GM12878 (cell line): ENCODE results near the gene MNT. TPM values are rescaled to one million over a fixed set of nuclear protein-coding genes. Genes with fewer than 3 reads are reported as not detected.
A peak's percentile ranks its signal among the peaks of the same experiment; 100 is the strongest.

Experiments used
- ATAC-seq: fragments of 200-7000 bp; cut with Tn5 transposase; 3 replicates; pipeline ENCODE4 v1.9.1; 2020; ENCODE audit warnings: mild to moderate bottlenecking, moderate library complexity
- BruUV-seq: library from RNA; stranded (reverse); fragments of 400-500 nt; replicated peaks from 2 replicates; lab custom pipeline; 2021; lab: Mats Ljungman, UMichigan
- CTCF ChIA-PET: fragments of 300-600 bp; sonication (Branson Sonifier 250); formaldehyde crosslinking; extraction: SDS; loops from one replicate; lab custom pipeline; 2021; ENCODE audit warnings: inconsistent platforms; lab: Yijun Ruan, JAX
- POLR2A ChIA-PET: fragments of 350-600 bp; formaldehyde crosslinking; extraction: SDS; loops from one replicate; lab custom pipeline; 2021; ENCODE audit warnings: inconsistent platforms; lab: Charles Lee
- RAD21 ChIA-PET: fragments of 300-600 bp; sonication (Branson Sonifier 250); formaldehyde crosslinking; loops from one replicate; lab custom pipeline; 2023; ENCODE audit warnings: antibody characterized with exemption; ENCODE audit not compliant: unreplicated experiment; lab: Charles Lee
- SMC1A ChIA-PET: fragments of 300-600 bp; sonication (Branson Sonifier 250); formaldehyde crosslinking; loops from one replicate; lab custom pipeline; 2023; ENCODE audit not compliant: unreplicated experiment, uncharacterized antibody; lab: Charles Lee
- DNase-seq: peaks from one replicate; pipeline ENCODE4 v3.0.0-alpha.2; 2011; ENCODE audit warnings: low read depth, low spot score
- FAIRE-seq: peaks from 3 replicates; lab custom pipeline; 2011; peaks lifted over from hg19 to GRCh38; lab: Jason Lieb, UNC
- H2AFZ ChIP-seq: 2 replicates; pipeline ENCODE4 v1.6.0; 2011; ENCODE audit warnings: low read depth, low read length, control low read depth; ENCODE audit not compliant: control insufficient read depth
- H3K27ac ChIP-seq: 2 replicates; pipeline ENCODE4 v1.5.1; 2011; ENCODE audit warnings: control low read depth; ENCODE audit not compliant: control insufficient read depth, insufficient read depth
- H3K27me3 ChIP-seq, 2 experiments: replicated peaks in 1 of 2; 2 replicates each; pipeline versions ENCODE4 v1.6.0 to v1.6.1; 2011; ENCODE audit warnings: low read length in 1 of 2; ENCODE audit not compliant: control insufficient read depth in 2 of 2, insufficient read depth in 2 of 2
- H3K36me3 ChIP-seq, 2 experiments: 2 replicates each; pipeline ENCODE4 v1.5.1; 2011; ENCODE audit warnings: low read length in 1 of 2; ENCODE audit not compliant: control insufficient read depth in 2 of 2, insufficient read depth in 2 of 2
- H3K4me1 ChIP-seq: 2 replicates; pipeline ENCODE4 v1.6.1; 2011; ENCODE audit warnings: mild to moderate bottlenecking, low read length, moderate library complexity, mixed read lengths; ENCODE audit not compliant: control insufficient read depth, insufficient read depth
- H3K4me2 ChIP-seq: 2 replicates; pipeline ENCODE4 v1.6.0; 2011; ENCODE audit warnings: control low read depth; ENCODE audit not compliant: control insufficient read depth, insufficient read depth
- H3K4me3 ChIP-seq: fragments of 200-600 bp; sonication (generic); 2 replicates; pipeline ENCODE4 v1.5.1; 2016
- H3K79me2 ChIP-seq: 2 replicates; pipeline ENCODE4 v1.6.0; 2011; ENCODE audit warnings: low read length; ENCODE audit not compliant: control insufficient read depth, insufficient read depth
- H3K9ac ChIP-seq: 2 replicates; pipeline ENCODE4 v1.8.0; 2011; ENCODE audit warnings: low read length, control low read depth, mixed read lengths; ENCODE audit not compliant: control insufficient read depth, insufficient read depth
- H3K9me3 ChIP-seq: replicated peaks from 3 replicates; pipeline ENCODE4 v1.5.1; 2011; ENCODE audit warnings: mild to moderate bottlenecking, low read length; ENCODE audit not compliant: control insufficient read depth, insufficient read depth
- H4K20me1 ChIP-seq: 2 replicates; pipeline ENCODE4 v1.6.0; 2011; ENCODE audit not compliant: control insufficient read depth, insufficient read depth
- BHLHE40 ChIP-seq, 2 experiments: fragments of 450-650 bp in 1 of 2; IDR thresholded peaks; 2 replicates each; pipeline ENCODE4 v1.6.1; 2011 to 2017; ENCODE audit warnings: low read depth in 2 of 2, borderline replicate concordance in 1 of 2, improper control_type of control experiment in 1 of 2, low read length in 1 of 2, mild to moderate bottlenecking in 1 of 2
- CHD1 ChIP-seq: IDR thresholded peaks from 2 replicates; pipeline ENCODE4 v1.6.1; 2012; ENCODE audit warnings: low read depth, low read length, improper control_type of control experiment
- CREB1 ChIP-seq: IDR thresholded peaks from 2 replicates; pipeline ENCODE4 v1.6.1; 2012; ENCODE audit warnings: low read depth, mild to moderate bottlenecking, inconsistent platforms
- CREM ChIP-seq: IDR thresholded peaks from 2 replicates; pipeline ENCODE4 v1.6.1; 2014; ENCODE audit warnings: antibody characterized with exemption, low read depth
- DPF2 ChIP-seq: fragments of 450-650 bp; IDR thresholded peaks from 2 replicates; pipeline ENCODE4 v1.6.1; 2017; ENCODE audit warnings: mild to moderate bottlenecking
- FOXM1 ChIP-seq: IDR thresholded peaks from 2 replicates; pipeline ENCODE4 v1.6.1; 2012; ENCODE audit warnings: low read depth, mild to moderate bottlenecking, inconsistent platforms, low read length, moderate library complexity
- LARP7 ChIP-seq: fragments of 450-650 bp; IDR thresholded peaks from 2 replicates; pipeline ENCODE4 v1.6.1; 2017; ENCODE audit warnings: mild to moderate bottlenecking
- MEF2A ChIP-seq: IDR thresholded peaks from 2 replicates; pipeline ENCODE4 v1.6.1; 2011; ENCODE audit warnings: low read depth, mild to moderate bottlenecking, low read length, moderate library complexity; ENCODE audit not compliant: insufficient read depth
- MTA2 ChIP-seq: fragments of 450-650 bp; IDR thresholded peaks from 2 replicates; pipeline ENCODE4 v1.6.1; 2016; ENCODE audit warnings: low read depth, mild to moderate bottlenecking, moderate library complexity
- MXI1 ChIP-seq: fragments of 150-350 bp; IDR thresholded peaks from 2 replicates; pipeline ENCODE4 v1.6.1; 2011; ENCODE audit warnings: low read depth, mild to moderate bottlenecking, inconsistent platforms, low read length, improper control_type of control experiment
- NFXL1 ChIP-seq: fragments of 450-650 bp; IDR thresholded peaks from 2 replicates; pipeline ENCODE4 v1.6.1; 2017; ENCODE audit warnings: antibody characterized with exemption, mild to moderate bottlenecking, borderline replicate concordance
- NR2F1 ChIP-seq: fragments of 450-650 bp; conservative IDR thresholded peaks from 2 replicates; pipeline ENCODE4 v1.6.1; 2017; ENCODE audit warnings: mild to moderate bottlenecking
- NRF1 ChIP-seq: conservative IDR thresholded peaks from 2 replicates; pipeline ENCODE4 v1.6.1; 2011; ENCODE audit warnings: mild to moderate bottlenecking, low read depth, low read length, improper control_type of control experiment
- POLR2A ChIP-seq: IDR thresholded peaks from 2 replicates; pipeline ENCODE4 v1.6.1; 2011; ENCODE audit warnings: low read depth, mild to moderate bottlenecking, low read length
- SMC3 ChIP-seq: IDR thresholded peaks from 2 replicates; pipeline ENCODE4 v1.6.1; 2011; ENCODE audit warnings: low read length, improper control_type of control experiment, borderline replicate concordance
- SREBF2 ChIP-seq: IDR thresholded peaks from 2 replicates; pipeline ENCODE4 v1.6.1; 2012; ENCODE audit warnings: mild to moderate bottlenecking, low read length
- STAT3 ChIP-seq: IDR thresholded peaks from 2 replicates; pipeline ENCODE4 v1.6.1; 2011; ENCODE audit warnings: low read depth, low read length, improper control_type of control experiment
- SUZ12 ChIP-seq: fragments of 200-600 bp; sonication (generic); IDR thresholded peaks from one replicate; pipeline ENCODE4 v1.6.1; 2018; ENCODE audit warnings: antibody characterized with exemption, mild to moderate bottlenecking; ENCODE audit not compliant: unreplicated experiment
- TAF1 ChIP-seq: IDR thresholded peaks from 2 replicates; pipeline ENCODE4 v1.6.1; 2011; ENCODE audit warnings: mild to moderate bottlenecking, low read depth, low read length, borderline replicate concordance
- TBL1XR1 ChIP-seq: IDR thresholded peaks from 2 replicates; pipeline ENCODE4 v1.6.1; 2012; ENCODE audit warnings: low read depth, low read length, improper control_type of control experiment
- TCF12 ChIP-seq: IDR thresholded peaks from 2 replicates; pipeline ENCODE4 v1.6.1; 2011; ENCODE audit warnings: low read depth, mild to moderate bottlenecking, low read length
- WRNIP1 ChIP-seq: IDR thresholded peaks from 2 replicates; pipeline ENCODE4 v1.6.1; 2011; ENCODE audit warnings: low read depth, low read length, improper control_type of control experiment, borderline replicate concordance
- YY1 ChIP-seq: IDR thresholded peaks from 2 replicates; pipeline ENCODE4 v1.6.1; 2011; ENCODE audit warnings: low read depth, mild to moderate bottlenecking, low read length
- ZNF217 ChIP-seq: fragments of 450-650 bp; IDR thresholded peaks from 2 replicates; pipeline ENCODE4 v1.6.1; 2017; ENCODE audit warnings: antibody characterized with exemption, mild to moderate bottlenecking
- WGBS: methylation state at CpG from one replicate; pipeline ENCODE4 v1.1.6; 2016; ENCODE audit warnings: low lambda C conversion rate; ENCODE audit not compliant: insufficient replicate concordance, insufficient coverage; ENCODE audit errors: missing lambda C conversion rate; 5-methylcytosine and 5-hydroxymethylcytosine counted together
- in situ Hi-C: fragments of 300-500 bp; cut with MboI; formaldehyde crosslinking; loops from 9 replicates; pipeline ENCODE4 v1.14.3; 2018; ENCODE audit warnings: mixed read lengths
- intact Hi-C: fragments of 100-400 bp; cut with micrococcal nuclease; formaldehyde crosslinking; loops from one replicate; pipeline ENCODE4 v1.14.2; 2022; ENCODE audit not compliant: unreplicated experiment
- polyA plus RNA-seq, 11 experiments: library from polyadenylated mRNA; depleted of rRNA in 4 of 11; unstranded in 6 of 11; stranded (reverse) in 5 of 11; fragments of >200 nt; fragmentation: Nextera tagmentation in 4 of 11; fragmentation: Illumina TruSeq in 1 of 11; extraction: Ambion mirVana in 4 of 11; extraction: Trizol in 1 of 11; gene quantifications; 1 replicate in 1 of 11; 2 replicates in 10 of 11; pipeline versions ENCODE4 v1.2.1 to v1.2.3, GENCODE V29; 2011 to 2016; ENCODE audit warnings: inconsistent platforms in 2 of 11, missing spikeins in 2 of 11, low read depth in 1 of 11
- total RNA-seq, 4 experiments: library from RNA; depleted of rRNA in 3 of 4; stranded (reverse); fragments of >200 nt in 3 of 4; fragmentation: Illumina TruSeq in 1 of 4; extraction: Trizol in 1 of 4; gene quantifications; 2 replicates each; pipeline versions ENCODE4 v1.2.1 to v1.2.3, GENCODE V29; 2013 to 2021
- TF ChIP-seq, protein P1 (sequence below): fragments of 450-650 bp; conservative IDR thresholded peaks from 2 replicates; pipeline ENCODE4 v1.6.1; 2017; ENCODE audit warnings: mild to moderate bottlenecking, moderate library complexity

The MNT gene
- total and polyA plus RNA-seq, 10 of the 15 experiments (the other 5 are each of a cell fraction or from before 2014, with no cell fraction given): 0.31 to 15.9 (median 3.8) TPM

DNA sequence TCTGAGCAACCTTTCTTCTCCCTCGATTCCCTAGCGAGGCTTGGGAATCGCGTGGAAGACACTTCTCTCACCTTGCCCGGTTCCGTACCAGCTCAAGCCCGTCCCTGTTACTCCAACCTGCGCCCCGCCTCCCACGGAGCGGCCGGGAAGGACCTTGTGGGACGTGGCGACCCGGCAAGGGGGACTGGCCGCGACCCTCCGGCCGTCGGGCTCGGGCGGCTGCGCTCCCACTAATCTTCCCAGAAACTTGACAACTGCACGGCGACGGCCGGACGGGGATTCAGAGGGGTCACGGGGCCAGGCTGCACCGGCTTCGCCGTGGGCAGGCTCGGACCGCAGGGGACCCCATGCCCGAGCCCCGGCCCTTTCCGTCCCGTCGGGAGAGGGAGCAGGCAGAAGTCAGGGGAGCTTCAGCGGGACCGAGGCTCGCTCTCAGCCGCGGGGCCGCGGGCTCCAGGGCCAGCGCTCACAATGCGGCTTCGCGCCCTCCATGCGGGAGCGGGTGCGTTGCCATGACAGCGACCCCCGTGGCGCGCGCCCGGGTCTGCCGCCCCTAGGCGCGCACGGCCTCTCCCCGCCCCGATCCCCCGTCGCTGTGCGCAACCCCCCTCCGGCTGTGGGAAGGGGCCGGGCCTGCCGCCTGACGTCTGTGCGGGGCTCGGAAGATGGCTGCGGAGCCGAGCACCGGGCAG, 63.9 kb downstream of the MNT start, which contains the start of gene SGSM2:
SGSM2 (plus strand) TSS at position 650 of the 692 bp plus-strand sequence. CDS start 188 bp downstream, outside the sequence.
- WGBS: under 1% methylated on average over 51 of the region's 77 CpGs
- Histone ChIP-seq H3K4me3 (peak within 1 kb of the TSS; percentile 92), H4K20me1 (no peaks in the 10 kb centered on the region), H3K4me1 (peaks cover 5% of the 10 kb centered on the region), H3K4me2 (peak within 1 kb of the TSS; percentile 100), H3K9me3 (no peaks in the 10 kb centered on the region), H3K27me3 (no peaks in the 10 kb centered on the region), H3K9ac (peak within 1 kb of the TSS; percentile 90), H3K36me3 (peaks cover 3 to 21% of the 10 kb centered on the region in 2 experiments), H3K27ac (peak within 1 kb of the TSS; percentile 86), H2AFZ (peak within 1 kb of the TSS; percentile 86), H3K79me2 (peaks cover 48% of the 10 kb centered on the region)
- DNase-seq: no peak
- TF ChIP-seq WRNIP1 (no peak), DPF2 (peak; percentile 17), YY1 (peak; percentile 83), SUZ12 (no peak), MEF2A (no peak), NR2F1 (peak; percentile 42), STAT3 (no peak), LARP7 (0 out of 2 replicates have a peak, but pooled peaks have one; percentile 24), NRF1 (no peak), TAF1 (peak; percentile 41; the same call in 1 of the 2 replicates), TCF12 (no peak), TBL1XR1 (no peak), NFXL1 (no peak), CREM (0 out of 2 replicates have a peak, but pooled peaks have one; percentile 18), SREBF2 (no peak), SMC3 (no peak), ZNF217 (no peak), CREB1 (0 out of 2 replicates have a peak, but pooled peaks have one; percentile 14), BHLHE40 (IDR thresholded peaks at IDR 0.05; ENCODE audit: borderline replicate concordance in 1 of 2, low read depth in 2 of 2, low read length in 1 of 2) (0 out of 4 replicates have a peak, but pooled peaks of 1 of the 2 experiments have one; percentile 3), MTA2 (no peak), CHD1 (no peak), MXI1 (peak; percentile 65), POLR2A (peak; percentile 35; the same call in 1 of the 2 replicates), FOXM1 (no peak)
- TF ChIP-seq, protein P1, sequence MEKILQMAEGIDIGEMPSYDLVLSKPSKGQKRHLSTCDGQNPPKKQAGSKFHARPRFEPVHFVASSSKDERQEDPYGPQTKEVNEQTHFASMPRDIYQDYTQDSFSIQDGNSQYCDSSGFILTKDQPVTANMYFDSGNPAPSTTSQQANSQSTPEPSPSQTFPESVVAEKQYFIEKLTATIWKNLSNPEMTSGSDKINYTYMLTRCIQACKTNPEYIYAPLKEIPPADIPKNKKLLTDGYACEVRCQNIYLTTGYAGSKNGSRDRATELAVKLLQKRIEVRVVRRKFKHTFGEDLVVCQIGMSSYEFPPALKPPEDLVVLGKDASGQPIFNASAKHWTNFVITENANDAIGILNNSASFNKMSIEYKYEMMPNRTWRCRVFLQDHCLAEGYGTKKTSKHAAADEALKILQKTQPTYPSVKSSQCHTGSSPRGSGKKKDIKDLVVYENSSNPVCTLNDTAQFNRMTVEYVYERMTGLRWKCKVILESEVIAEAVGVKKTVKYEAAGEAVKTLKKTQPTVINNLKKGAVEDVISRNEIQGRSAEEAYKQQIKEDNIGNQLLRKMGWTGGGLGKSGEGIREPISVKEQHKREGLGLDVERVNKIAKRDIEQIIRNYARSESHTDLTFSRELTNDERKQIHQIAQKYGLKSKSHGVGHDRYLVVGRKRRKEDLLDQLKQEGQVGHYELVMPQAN: peak; percentile 27; the same call in 1 of the 2 replicates
- ChIA-PET RAD21 (interaction anchor here (0.9 to 2.6 kb wide), 11 partner anchors 15 to 620 kb away, joined by 3 to 11 read pairs (median 5); partner anchors contain the start of genes HIC1, SMG6 and SRR), SMC1A (interaction anchor here (0.9 to 2.0 kb wide), 8 partner anchors 16 to 284 kb away, joined by 3 to 8 read pairs (median 4); no protein-coding TSS in a partner anchor), POLR2A (interaction anchor here (0.5 to 2.8 kb wide), 8 partner anchors 29 to 620 kb away, joined by 3 to 12 read pairs (median 5); partner anchors contain the start of genes SMG6 and SRR), CTCF (interaction anchor here (0.8 to 3.1 kb wide), 9 partner anchors 16 to 282 kb away, joined by 3 to 13 read pairs (median 5); no protein-coding TSS in a partner anchor)
- peak; percentile 71 for ATAC-seq
- TSS peak; percentile 60 for BruUV-seq
- intact Hi-C loops (loop anchor here (2.0 to 5.0 kb wide), 2 partner anchors 70 to 285 kb away; no protein-coding TSS in a partner anchor), in situ Hi-C loops (no loop called here)
- no peak for FAIRE-seq
